H1 (cell line): ENCODE measurements around the gene CIDEA. TPM values are rescaled to one million over a fixed set of nuclear protein-coding genes. Genes with fewer than 3 reads are reported as not detected.
A peak's percentile ranks its signal among the peaks of the same experiment; 100 is the strongest.

Experiments
- CEBPB ChIP-seq: IDR thresholded peaks from 2 replicates; pipeline ENCODE4 v1.6.1; 2012; ENCODE audit warnings: low read depth, low read length
- KDM4A ChIP-seq: IDR thresholded peaks from one replicate; pipeline ENCODE4 v1.7.1; 2012; ENCODE audit warnings: low read depth, mild to moderate bottlenecking, moderate library complexity, low read length, inconsistent platforms; ENCODE audit not compliant: severe bottlenecking
- PHF8 ChIP-seq: fragments of 200-600 bp; sonication (generic); conservative IDR thresholded peaks from 2 replicates; pipeline ENCODE4 v1.7.1; 2012; ENCODE audit warnings: low read depth, mild to moderate bottlenecking, inconsistent platforms, low read length, moderate library complexity
- USF2 ChIP-seq: IDR thresholded peaks from 2 replicates; pipeline ENCODE4 v1.6.1; 2011; ENCODE audit warnings: low read length, improper control_type of control experiment
- polyA plus RNA-seq, 7 experiments: library from polyadenylated mRNA; depleted of rRNA in 3 of 7; stranded (reverse) in 5 of 7; unstranded in 2 of 7; fragments of >200 nt in 5 of 7; fragments of 200-250 nt in 2 of 7; gene quantifications; 1 replicate in 5 of 7; 2 replicates in 1 of 7; 4 replicates in 1 of 7; pipeline versions ENCODE4 v1.2.1 to v1.2.3, GENCODE V29; 2011 to 2013; ENCODE audit warnings: missing spikeins in 2 of 7, mixed read lengths in 2 of 7
- total RNA-seq: library from RNA; stranded (reverse); fragmentation: NEBNext Ultra II Directional; extraction: Animal tissue kit (Norgen Biotek cat#: 25700); gene quantifications from 2 replicates; pipeline ENCODE4 v1.2.1, GENCODE V29; 2021

The CIDEA gene
- total and polyA plus RNA-seq, 2 of the 8 experiments (the other 6 are each of a cell fraction or from before 2014, with no cell fraction given) = not detected

- no peak for TF ChIP-seq USF2
- TF ChIP-seq CEBPB = no peak
- peak; percentile 2 for TF ChIP-seq KDM4A
- TF ChIP-seq PHF8 = no peak
Measured at GRCh38 chr18:12253663-12254135, 462 bp upstream of the CIDEA start (continued).
